WERI-Rb-1 (cell line): ENCODE data around the gene CLEC4F.

ENCODE experiments used
- DNase-seq: peaks from one replicate; pipeline ENCODE4 v3.0.0-alpha.2; 2020
- H3K27ac ChIP-seq: fragments of 250-450 bp; sonication (Bioruptor Pico); 2 replicates; pipeline ENCODE4 v1.5.1; 2020; ENCODE audit warnings: mild to moderate bottlenecking, moderate library complexity
- H3K27me3 ChIP-seq: fragments of 250-450 bp; sonication (Bioruptor Pico); 2 replicates; pipeline ENCODE4 v1.5.1; 2021; ENCODE audit warnings: mild to moderate bottlenecking, low read depth, moderate library complexity; ENCODE audit not compliant: insufficient read depth, severe bottlenecking
- H3K36me3 ChIP-seq: fragments of 250-450 bp; sonication (Bioruptor Pico); 2 replicates; pipeline ENCODE4 v1.5.1; 2020; ENCODE audit warnings: mild to moderate bottlenecking, moderate library complexity
- H3K4me3 ChIP-seq: 2 replicates; pipeline ENCODE4 v1.5.1; 2011; ENCODE audit warnings: low read depth, mild to moderate bottlenecking, control low read depth, low read length
- H3K9me3 ChIP-seq: fragments of 250-450 bp; sonication (Bioruptor Pico); 2 replicates; pipeline ENCODE4 v1.5.1; 2021; ENCODE audit warnings: mild to moderate bottlenecking, moderate library complexity; ENCODE audit not compliant: severe bottlenecking
- TF ChIP-seq, protein P1 (sequence below): IDR thresholded peaks from 2 replicates; pipeline ENCODE4 v1.5.1; 2011; ENCODE audit warnings: low read depth, mild to moderate bottlenecking, control low read depth, inconsistent platforms, low read length

Gene CLEC4F

DNA sequence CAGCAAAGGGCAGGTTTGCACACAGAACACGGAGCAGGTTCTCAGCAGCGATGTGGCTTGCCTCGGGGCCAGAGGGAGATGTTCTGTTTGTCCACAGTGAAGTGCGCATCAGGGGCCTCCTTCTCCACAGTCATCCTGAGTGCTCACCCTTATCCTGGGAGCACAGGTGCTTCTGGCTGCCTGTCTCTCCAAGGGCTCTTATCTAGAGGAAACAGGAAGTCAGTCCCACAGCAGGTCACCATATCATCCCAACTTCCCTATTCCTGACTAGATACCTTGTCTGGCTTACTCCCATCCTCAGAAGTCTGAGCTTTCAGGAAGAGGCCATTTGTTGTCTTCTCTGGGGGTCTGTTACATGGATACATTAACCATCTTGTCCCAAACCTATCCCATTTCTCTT is 15.2 kb upstream of the CLEC4F start, which contains the start of gene CD207:
CD207 (minus strand) TSS at position 174 of the 400 bp plus-strand sequence; CDS start at position 134, 40 bp downstream.
- Histone ChIP-seq H3K4me3 (no peak within 1 kb of the TSS), H3K27me3 (no peaks in the 10 kb centered on the region), H3K9me3 (no peaks in the 10 kb centered on the region), H3K27ac (no peak within 1 kb of the TSS), H3K36me3 (peaks cover 4% of the 10 kb centered on the region; the same call in 1 of the 2 replicates)
- no peak for DNase-seq
- TF ChIP-seq, protein P1, sequence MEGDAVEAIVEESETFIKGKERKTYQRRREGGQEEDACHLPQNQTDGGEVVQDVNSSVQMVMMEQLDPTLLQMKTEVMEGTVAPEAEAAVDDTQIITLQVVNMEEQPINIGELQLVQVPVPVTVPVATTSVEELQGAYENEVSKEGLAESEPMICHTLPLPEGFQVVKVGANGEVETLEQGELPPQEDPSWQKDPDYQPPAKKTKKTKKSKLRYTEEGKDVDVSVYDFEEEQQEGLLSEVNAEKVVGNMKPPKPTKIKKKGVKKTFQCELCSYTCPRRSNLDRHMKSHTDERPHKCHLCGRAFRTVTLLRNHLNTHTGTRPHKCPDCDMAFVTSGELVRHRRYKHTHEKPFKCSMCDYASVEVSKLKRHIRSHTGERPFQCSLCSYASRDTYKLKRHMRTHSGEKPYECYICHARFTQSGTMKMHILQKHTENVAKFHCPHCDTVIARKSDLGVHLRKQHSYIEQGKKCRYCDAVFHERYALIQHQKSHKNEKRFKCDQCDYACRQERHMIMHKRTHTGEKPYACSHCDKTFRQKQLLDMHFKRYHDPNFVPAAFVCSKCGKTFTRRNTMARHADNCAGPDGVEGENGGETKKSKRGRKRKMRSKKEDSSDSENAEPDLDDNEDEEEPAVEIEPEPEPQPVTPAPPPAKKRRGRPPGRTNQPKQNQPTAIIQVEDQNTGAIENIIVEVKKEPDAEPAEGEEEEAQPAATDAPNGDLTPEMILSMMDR = no peak

DNA sequence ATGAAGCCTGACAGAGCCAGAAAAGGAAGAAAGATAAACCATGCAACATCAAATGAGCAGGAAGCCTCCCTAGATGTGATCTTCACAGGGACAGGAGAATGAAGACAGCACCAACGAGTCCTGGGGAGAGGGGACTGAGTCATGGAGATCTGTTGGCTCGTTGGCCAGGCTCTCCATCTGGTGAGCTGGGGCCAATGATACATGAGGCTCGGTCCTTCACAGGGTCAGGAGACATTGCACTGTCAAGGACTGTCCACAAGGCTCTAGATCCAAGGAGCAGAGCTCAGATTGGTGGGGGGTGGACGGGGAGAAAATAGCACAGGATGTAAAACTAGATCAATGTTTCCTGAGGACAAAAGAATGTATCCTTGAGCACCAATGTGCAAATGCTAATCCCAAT is 14.5 kb upstream of the CLEC4F start:
- Histone ChIP-seq H3K9me3 (no peaks in the 10 kb centered on the region), H3K36me3 (peaks cover 4% of the 10 kb centered on the region; the same call in 1 of the 2 replicates), H3K4me3 (no peak overlapping the region), H3K27ac (no peak overlapping the region), H3K27me3 (no peaks in the 10 kb centered on the region)
- no peak for DNase-seq
- TF ChIP-seq, protein P1 = no peak

DNA sequence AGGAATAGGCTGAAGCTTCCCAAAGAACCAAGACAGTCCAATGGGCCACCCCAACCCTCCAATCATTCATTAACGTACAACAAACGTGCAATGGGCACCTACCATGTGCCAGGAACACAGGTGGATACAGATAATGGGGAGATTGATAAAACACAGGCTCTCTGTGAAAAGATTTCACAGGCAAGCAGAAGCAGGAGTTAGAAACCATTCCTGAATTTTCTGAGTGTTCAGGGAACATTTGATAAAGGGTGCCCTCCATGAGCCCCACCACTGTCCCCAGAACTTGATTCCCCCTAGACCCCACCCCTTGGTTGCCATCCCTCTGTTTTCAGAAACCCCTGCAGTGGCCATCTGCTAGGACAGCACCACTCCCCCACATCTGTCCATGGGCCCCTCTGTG is 13.7 kb upstream of the CLEC4F start:
- peaks cover 4% of the 10 kb centered on the region; the same call in 1 of the 2 replicates for H3K36me3 ChIP-seq
- no peak overlapping the region for H3K4me3 ChIP-seq
- H3K9me3 ChIP-seq = no peaks in the 10 kb centered on the region
- DNase-seq = no peak
- H3K27ac ChIP-seq = no peak overlapping the region
- TF ChIP-seq, protein P1 = no peak
- no peaks in the 10 kb centered on the region for H3K27me3 ChIP-seq

DNA sequence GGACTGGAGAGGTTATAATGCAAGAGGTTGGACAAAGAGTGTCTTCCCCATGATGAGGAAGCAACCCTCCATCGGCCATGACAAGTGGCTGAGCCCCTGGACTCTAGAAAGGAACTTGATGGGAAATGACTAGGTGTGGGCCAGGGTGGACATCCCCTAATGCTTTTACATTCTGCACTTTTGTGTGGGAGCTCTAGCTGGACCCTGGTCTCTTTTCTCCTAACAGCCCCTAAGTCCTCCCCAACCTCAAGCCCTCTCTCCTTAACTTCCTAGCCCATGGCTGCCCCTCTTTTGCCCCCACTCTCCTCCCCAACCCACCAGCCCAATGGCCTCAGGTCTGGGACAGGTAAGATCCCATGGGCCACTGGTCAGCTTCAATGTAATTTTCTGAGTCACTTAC is 12.8 kb upstream of the CLEC4F start:
- Histone ChIP-seq H3K27me3 (no peaks in the 10 kb centered on the region), H3K36me3 (peaks cover 4% of the 10 kb centered on the region; the same call in 1 of the 2 replicates), H3K9me3 (no peaks in the 10 kb centered on the region), H3K27ac (no peak overlapping the region), H3K4me3 (no peak overlapping the region)
- no peak for DNase-seq
- TF ChIP-seq, protein P1 = no peak

DNA sequence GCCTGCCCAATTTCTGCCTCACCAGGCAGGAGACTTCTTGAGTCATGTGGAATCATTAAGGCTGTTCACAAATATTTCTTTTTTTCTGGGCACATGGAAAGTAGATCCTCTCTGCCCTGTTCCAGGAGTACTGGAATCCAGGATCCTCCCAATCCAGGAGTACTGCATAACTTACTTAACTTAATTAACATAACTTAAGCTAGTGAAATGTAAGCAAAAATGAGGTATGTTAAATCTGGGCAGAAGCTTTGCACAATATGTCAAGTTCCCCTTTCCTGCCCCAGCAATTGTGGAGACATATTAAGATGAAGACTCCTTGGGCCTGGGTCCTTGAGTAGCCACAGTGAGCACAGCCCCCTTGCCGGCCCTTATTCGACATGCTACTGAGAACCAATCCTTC is 12.0 kb upstream of the CLEC4F start:
- H3K9me3 ChIP-seq = no peaks in the 10 kb centered on the region
- H3K4me3 ChIP-seq = no peak overlapping the region
- no peak for DNase-seq
- H3K36me3 ChIP-seq = peaks cover 4% of the 10 kb centered on the region; the same call in 1 of the 2 replicates
- H3K27ac ChIP-seq = no peak overlapping the region
- TF ChIP-seq, protein P1 = no peak
- H3K27me3 ChIP-seq = no peaks in the 10 kb centered on the region

DNA sequence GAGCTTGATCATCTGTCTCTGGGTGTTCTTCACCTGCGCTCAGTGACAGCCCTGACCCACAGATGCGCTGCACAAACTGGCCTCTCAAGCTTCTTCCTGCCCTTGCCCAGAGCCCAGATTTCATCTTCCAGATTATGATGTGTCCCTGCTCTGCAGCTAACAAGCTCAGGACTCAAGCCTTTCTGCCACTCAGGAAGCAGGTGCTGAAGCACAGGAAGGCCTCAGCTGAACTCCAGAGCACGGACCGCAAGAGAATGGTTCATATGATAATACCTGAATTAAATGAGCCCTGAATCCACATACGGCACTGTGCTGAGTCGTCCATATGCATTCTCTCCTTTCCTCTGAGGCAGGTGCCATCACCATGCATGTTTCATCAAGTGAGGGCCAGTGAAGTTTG is 11.5 kb upstream of the CLEC4F start:
- Histone ChIP-seq H3K9me3 (no peaks in the 10 kb centered on the region), H3K4me3 (no peak overlapping the region), H3K27me3 (no peaks in the 10 kb centered on the region), H3K36me3 (peaks cover 4% of the 10 kb centered on the region; the same call in 1 of the 2 replicates), H3K27ac (no peak overlapping the region)
- DNase-seq = peak; percentile 55
- TF ChIP-seq, protein P1 = no peak
